ENCODE measurements around the gene PTHLH.

Gene PTHLH

DNA sequence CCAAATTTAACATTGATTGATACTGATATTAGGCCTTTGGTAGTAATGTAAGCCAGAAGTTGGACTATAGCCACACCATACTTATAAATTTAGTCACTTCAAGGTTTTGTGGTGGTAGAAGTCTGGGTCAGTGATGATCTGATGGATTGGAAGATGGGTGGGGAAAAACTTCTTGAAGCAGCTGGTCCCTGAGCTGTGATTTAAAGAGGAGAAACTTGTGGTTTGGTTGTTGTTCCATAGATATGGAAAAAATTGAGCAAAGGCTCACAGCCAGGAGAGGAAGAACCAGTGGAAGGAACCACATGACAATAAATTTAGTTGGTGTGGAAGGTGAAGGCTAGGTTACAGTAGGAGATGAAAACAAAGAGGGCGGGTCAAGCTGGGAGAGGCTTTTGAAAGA lies 26.1 kb downstream of the PTHLH start:
- TF ChIP-seq, protein P1, sequence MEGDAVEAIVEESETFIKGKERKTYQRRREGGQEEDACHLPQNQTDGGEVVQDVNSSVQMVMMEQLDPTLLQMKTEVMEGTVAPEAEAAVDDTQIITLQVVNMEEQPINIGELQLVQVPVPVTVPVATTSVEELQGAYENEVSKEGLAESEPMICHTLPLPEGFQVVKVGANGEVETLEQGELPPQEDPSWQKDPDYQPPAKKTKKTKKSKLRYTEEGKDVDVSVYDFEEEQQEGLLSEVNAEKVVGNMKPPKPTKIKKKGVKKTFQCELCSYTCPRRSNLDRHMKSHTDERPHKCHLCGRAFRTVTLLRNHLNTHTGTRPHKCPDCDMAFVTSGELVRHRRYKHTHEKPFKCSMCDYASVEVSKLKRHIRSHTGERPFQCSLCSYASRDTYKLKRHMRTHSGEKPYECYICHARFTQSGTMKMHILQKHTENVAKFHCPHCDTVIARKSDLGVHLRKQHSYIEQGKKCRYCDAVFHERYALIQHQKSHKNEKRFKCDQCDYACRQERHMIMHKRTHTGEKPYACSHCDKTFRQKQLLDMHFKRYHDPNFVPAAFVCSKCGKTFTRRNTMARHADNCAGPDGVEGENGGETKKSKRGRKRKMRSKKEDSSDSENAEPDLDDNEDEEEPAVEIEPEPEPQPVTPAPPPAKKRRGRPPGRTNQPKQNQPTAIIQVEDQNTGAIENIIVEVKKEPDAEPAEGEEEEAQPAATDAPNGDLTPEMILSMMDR (IDR thresholded peaks at IDR 0.05; ENCODE audit: low read depth, low read length), result no peak
- DNase-seq (ENCODE audit: extremely low read depth, low read depth), result no peak

DNA sequence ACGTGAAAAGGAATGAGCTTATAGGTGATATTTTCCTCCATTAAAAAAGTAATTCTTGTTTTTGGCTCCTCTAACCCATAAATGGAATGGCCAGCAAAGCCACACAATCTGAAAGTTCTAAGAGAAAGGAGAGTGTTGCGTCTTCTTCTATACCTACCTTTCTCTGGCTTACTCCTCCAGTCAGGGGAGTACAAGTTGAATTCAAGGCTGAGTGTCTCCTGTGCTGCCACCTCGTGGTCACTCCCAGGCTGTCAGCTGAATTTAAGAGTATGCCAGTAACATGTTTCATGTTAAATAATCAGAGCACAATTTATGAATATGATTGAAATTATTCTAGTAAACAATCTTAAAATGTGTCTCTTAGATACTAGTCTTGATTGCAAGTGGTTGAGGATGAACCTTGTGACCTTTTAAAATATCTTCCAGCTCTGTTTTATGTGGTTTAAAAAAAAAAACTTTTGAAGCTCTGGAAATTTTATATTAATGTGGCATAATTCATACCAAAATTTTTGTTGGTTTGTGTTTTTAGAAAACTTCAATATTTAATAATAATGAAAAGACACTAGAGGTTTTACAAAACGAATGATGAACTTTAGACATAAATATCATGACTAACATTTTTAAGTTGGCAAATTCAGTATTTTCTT lies 31.7 kb downstream of the PTHLH start:
- TF ChIP-seq, protein P1 (IDR thresholded peaks at IDR 0.05; ENCODE audit: low read depth, low read length), result peak; percentile 86
- peak; percentile 42 for DNase-seq (ENCODE audit: extremely low read depth, low read depth)

DNA sequence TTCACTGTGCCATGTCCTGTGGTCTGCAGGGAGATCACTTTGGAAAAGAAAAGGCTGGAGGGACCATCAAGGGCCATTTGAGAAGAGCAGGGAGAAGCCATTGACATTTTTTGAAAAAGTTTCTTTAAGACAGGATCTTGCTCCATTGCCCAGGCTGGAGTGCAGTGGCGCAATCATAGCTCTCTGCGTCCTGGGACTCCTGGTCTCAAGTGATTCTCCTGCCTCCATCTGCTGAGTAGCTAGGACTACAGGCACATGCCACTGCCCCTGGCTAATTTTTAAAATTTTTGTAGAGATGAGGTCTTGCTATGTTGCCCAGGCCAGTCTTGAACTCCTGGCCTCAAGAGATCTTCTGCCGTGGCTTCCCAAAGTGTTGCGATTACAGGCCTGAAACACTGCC lies 32.3 kb downstream of the PTHLH start:
- no peak for DNase-seq (ENCODE audit: extremely low read depth, low read depth)
- TF ChIP-seq, protein P1 (IDR thresholded peaks at IDR 0.05; ENCODE audit: low read depth, low read length), result no peak

DNA sequence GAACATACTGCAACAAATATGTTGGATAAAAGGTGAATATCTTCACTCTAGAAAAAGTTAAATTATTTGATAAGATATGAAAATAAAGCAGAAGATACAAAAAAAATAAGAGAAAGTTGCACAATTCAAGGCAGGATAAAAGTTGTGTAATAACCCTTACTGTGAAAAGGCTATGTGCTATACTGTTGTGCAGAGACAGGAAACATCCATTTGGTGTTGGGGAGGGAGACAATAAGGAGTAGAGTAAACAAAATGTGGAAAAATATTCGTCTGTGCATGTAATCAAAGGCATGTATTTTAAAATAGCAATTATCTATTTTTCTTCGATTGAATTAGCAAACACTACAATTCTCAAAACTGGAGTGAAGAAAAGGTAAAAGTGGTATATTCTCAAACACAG lies 34.8 kb downstream of the PTHLH start:
- DNase-seq (ENCODE audit: extremely low read depth, low read depth), result no peak
- TF ChIP-seq, protein P1 (IDR thresholded peaks at IDR 0.05; ENCODE audit: low read depth, low read length), result no peak

DNA sequence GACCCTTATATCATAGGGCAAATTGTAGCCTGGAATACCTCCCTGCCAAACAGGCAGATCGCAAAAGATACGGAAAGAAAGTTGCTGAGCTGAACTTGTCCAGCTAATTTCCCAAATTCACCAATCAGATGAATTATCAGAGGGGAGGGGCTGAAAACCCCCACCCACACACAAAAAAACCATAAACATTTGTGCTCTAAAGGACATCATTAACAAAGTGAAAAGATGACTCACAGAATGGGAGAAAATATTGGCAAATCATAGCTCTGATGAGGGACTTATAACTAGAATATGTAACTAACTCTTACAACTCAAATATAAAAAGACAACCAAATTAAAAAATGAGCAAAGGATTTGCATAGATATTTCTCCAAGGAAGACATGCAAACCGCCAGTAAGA lies 36.3 kb downstream of the PTHLH start:
- no peak for DNase-seq (ENCODE audit: extremely low read depth, low read depth)
- TF ChIP-seq, protein P1 (IDR thresholded peaks at IDR 0.05; ENCODE audit: low read depth, low read length), result no peak; the same call in 1 of the 2 replicates

DNA sequence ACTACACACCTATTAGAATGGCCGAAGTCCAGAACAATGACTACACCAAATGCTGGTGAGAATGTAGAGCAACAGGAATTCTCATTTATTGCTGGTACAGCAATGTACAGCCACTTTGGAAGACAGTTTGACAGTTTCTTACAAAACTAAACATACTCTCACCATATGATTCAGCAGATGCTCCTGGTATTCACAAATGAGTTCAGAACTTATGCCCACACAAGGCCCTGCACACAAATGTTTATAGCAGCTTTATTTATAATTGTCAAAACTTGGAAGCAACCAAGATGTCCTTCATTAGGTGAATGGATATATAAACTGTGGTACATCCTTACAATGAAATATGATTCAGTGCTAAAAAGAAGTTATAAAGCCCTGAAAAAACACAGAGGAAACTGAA lies 38.3 kb downstream of the PTHLH start:
- TF ChIP-seq, protein P1 (IDR thresholded peaks at IDR 0.05; ENCODE audit: low read depth, low read length), result no peak
- no peak for DNase-seq (ENCODE audit: extremely low read depth, low read depth)

DNA sequence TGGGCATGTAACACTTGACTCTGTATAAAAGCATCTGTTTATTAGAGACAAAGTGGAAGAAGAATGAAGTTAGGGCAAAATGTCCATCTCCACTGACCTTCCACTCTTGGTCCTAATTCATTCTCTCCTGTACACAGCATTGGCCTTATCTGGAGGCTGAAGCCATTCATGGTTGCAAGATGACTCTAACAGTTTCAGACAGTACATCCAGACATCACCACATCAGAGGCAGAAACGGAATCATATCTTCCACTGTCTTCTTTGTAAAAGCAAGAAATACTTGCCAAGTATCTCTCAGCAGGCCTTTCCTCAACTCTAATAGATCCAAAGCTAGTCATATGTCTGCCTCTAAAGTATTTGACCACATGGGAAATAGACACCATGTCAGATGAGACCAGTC lies 41.1 kb downstream of the PTHLH start:
- no peak for DNase-seq (ENCODE audit: extremely low read depth, low read depth)
- TF ChIP-seq, protein P1 (IDR thresholded peaks at IDR 0.05; ENCODE audit: low read depth, low read length), result no peak
